Measurements from ENCODE around the gene SF3B5. TPM values are rescaled to one million over a fixed set of nuclear protein-coding genes. Genes with fewer than 3 reads are reported as not detected.

SF3B5 gene
- total RNA-seq, 2 experiments from 2014 or later, result 167 to 168 TPM

DNA sequence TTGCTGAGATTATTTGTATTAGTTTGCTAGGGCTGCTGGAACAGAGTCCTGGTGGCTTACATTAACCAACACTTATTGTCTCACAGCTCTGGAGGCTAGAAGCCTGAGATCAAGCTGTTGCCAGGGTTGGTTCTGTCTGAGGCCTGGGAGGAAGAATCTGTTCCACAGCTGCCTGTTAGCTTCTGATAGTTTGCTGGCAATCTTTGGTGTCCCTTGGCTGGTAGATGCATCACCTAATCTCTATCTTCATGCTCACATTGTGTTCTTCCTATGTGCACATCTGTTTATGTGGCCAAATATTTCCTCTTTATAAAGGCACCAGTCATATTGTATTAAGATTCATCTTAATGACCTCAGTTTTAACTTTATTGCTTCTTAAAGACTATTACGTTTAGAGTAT is 19.5 kb downstream of the SF3B5 start:
- ATAC-seq (no peak), DNase-seq (no peak)
- Mint-ChIP-seq H3K4me1 (ENCODE audit: low read depth) (peaks cover 2% of the 10 kb centered on the region), H3K9me3 (ENCODE audit: insufficient read depth) (no peaks in the 10 kb centered on the region), H3K36me3 (ENCODE audit: low read depth) (no peaks in the 10 kb centered on the region), H3K27me3 (ENCODE audit: low read depth) (peaks cover 13% of the 10 kb centered on the region), H3K4me3 (no peak overlapping the region), H3K27ac (no peak overlapping the region)
- CTCF ChIA-PET, result interaction anchor here (1.2 to 2.8 kb wide), 3 partner anchors 10 to 136 kb away, joined by 3 to 12 read pairs (median 6); no protein-coding TSS in a partner anchor
- POLR2A ChIA-PET, result interaction anchor here (1.8 kb wide), 1 partner anchor 12 kb away, joined by 6 read pairs; no protein-coding TSS in a partner anchor

DNA sequence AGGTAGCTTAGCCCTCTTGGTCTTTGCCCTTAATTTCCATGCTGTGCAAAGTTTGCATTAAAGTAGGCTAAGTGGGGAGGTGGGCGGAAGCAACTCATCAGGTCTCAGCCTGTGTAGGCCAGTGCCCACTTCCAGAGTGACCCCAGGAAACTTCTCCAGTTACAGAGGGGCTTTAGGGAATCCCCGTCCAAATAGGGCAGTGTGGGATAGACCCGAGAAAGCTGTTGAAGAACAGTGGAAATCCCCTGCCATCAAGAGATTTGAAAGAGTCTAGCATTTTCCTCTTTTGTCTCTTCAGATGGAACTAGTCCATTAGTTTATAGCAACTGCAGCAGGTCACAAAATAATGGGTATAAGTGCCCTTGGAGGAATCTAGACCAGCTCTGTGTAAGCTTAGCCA is 20.2 kb downstream of the SF3B5 start:
- Mint-ChIP-seq H3K27ac (no peak overlapping the region), H3K4me3 (no peak overlapping the region), H3K4me1 (ENCODE audit: low read depth) (peaks cover 2% of the 10 kb centered on the region), H3K27me3 (ENCODE audit: low read depth) (peaks cover 15% of the 10 kb centered on the region), H3K9me3 (ENCODE audit: insufficient read depth) (no peaks in the 10 kb centered on the region), H3K36me3 (ENCODE audit: low read depth) (no peaks in the 10 kb centered on the region)
- no peak for DNase-seq
- ChIA-PET POLR2A (interaction anchor here (1.0 to 1.8 kb wide), 2 partner anchors 12 to 20 kb away, joined by 3 to 6 read pairs; no protein-coding TSS in a partner anchor), CTCF (interaction anchor here (1.1 to 2.8 kb wide), 5 partner anchors 10 to 135 kb away, joined by 3 to 12 read pairs (median 5); no protein-coding TSS in a partner anchor)
- ATAC-seq, result no peak

GRCh38 chr6:144073024-144073423 is 22.3 kb downstream of the SF3B5 start:
- CTCF ChIA-PET, result interaction anchor here (2.0 to 2.8 kb wide), 2 partner anchors 8 to 60 kb away, joined by 5 to 12 read pairs; no protein-coding TSS in a partner anchor
- Mint-ChIP-seq H3K4me1 (ENCODE audit: low read depth) (peaks cover 5% of the 10 kb centered on the region), H3K9me3 (ENCODE audit: insufficient read depth) (no peaks in the 10 kb centered on the region), H3K36me3 (ENCODE audit: low read depth) (no peaks in the 10 kb centered on the region), H3K4me3 (no peak overlapping the region), H3K27ac (no peak overlapping the region), H3K27me3 (ENCODE audit: low read depth) (peaks cover 15% of the 10 kb centered on the region)
- ATAC-seq (no peak), DNase-seq (no peak)
- POLR2A ChIA-PET, result no interaction called here

- H3K4me3 Mint-ChIP-seq, result no peak overlapping the region
- H3K4me1 Mint-ChIP-seq (ENCODE audit: low read depth), result peaks cover 26% of the 10 kb centered on the region
- H3K9me3 Mint-ChIP-seq (ENCODE audit: insufficient read depth), result no peaks in the 10 kb centered on the region
- DNase-seq (no peak), ATAC-seq (no peak)
- ChIA-PET CTCF (interaction anchor here (1.6 kb wide), 1 partner anchor 127 kb away, joined by 4 read pairs; no protein-coding TSS in a partner anchor), POLR2A (interaction anchor here (1.4 kb wide), 1 partner anchor 14 kb away, joined by 4 read pairs; no protein-coding TSS in a partner anchor)
- H3K27me3 Mint-ChIP-seq (ENCODE audit: low read depth), result peaks cover 15% of the 10 kb centered on the region
- no peaks in the 10 kb centered on the region for H3K36me3 Mint-ChIP-seq (ENCODE audit: low read depth)
- H3K27ac Mint-ChIP-seq, result no peak overlapping the region
These were observed 25.9 kb downstream of the SF3B5 start for GRCh38 chr6:144069506-144069905.

- peaks cover 15% of the 10 kb centered on the region for H3K27me3 Mint-ChIP-seq (ENCODE audit: low read depth)
- no peak for ATAC-seq
- peaks cover 27% of the 10 kb centered on the region for H3K4me1 Mint-ChIP-seq (ENCODE audit: low read depth)
- no peaks in the 10 kb centered on the region for H3K9me3 Mint-ChIP-seq (ENCODE audit: insufficient read depth)
- no peaks in the 10 kb centered on the region for H3K36me3 Mint-ChIP-seq (ENCODE audit: low read depth)
- ChIA-PET CTCF (no interaction called here), POLR2A (no interaction called here)
- H3K27ac Mint-ChIP-seq, result no peak overlapping the region
- no peak for DNase-seq
- H3K4me3 Mint-ChIP-seq, result no peak overlapping the region
These were observed 26.6 kb downstream of the SF3B5 start for GRCh38 chr6:144068794-144069193.

DNA sequence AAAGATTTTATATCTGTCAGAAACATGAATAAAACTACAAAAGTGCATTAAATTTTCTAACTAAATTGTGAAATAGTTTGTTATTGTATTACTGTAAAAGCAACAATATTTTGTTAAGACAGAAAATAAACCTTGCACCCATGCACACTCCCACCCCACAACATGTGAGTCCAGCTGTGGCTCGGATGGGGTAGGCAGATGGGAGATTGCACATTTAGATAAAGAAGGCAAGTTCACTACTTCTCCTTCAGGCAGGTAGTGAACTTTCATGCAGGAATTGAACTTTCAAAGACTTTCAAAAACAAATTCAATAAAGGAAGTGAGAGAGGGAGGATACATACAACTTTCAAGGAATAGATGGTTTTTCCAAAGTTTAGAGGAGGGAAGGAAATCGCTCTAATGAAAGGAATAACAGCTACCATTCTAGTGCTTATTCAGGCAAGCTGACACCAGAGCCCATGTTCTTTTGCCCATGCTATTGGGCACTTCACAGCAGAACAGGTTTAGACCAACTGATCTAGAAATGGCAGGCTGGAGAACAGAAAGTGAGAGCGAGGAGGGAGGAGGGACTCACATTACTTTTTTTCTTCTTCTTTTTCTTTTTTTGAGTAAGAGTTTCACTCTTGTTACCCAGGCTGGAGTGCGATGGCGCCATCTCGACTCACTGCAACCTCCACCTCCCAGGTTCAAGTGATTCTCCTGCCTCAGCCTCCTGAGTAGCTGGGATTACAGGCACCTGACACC is 28.5 kb downstream of the SF3B5 start:
- Mint-ChIP-seq H3K9me3 (ENCODE audit: insufficient read depth) (no peaks in the 10 kb centered on the region), H3K27ac (no peak overlapping the region), H3K36me3 (ENCODE audit: low read depth) (no peaks in the 10 kb centered on the region), H3K27me3 (ENCODE audit: low read depth) (peaks cover 8% of the 10 kb centered on the region), H3K4me1 (ENCODE audit: low read depth) (peaks cover 42% of the 10 kb centered on the region), H3K4me3 (no peak overlapping the region)
- ATAC-seq, result no peak
- CTCF ChIA-PET, result interaction anchor here (1.0 to 3.3 kb wide), 4 partner anchors 8 to 127 kb away, joined by 3 to 12 read pairs (median 4); no protein-coding TSS in a partner anchor
- POLR2A ChIA-PET, result no interaction called here
- no peak for DNase-seq

DNA sequence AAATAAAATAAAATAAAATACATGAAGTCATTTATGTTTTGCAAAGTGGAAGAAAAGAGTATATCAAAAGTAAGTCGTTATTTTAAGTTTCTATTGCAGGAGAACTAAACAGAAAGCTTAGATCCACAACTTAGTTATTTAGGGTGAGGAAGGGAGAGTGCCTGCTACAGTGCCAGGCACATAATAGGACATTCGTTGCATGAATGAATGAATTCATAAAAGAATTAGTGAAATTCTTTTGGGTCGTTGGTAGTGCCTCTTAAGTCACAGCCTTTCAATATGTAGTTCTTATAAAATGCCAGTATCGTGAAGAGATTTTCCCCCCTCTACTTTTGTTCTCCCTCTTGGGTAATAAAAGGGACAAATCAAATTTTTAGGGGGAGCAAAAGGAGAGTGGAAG is 29.1 kb downstream of the SF3B5 start:
- POLR2A ChIA-PET, result interaction anchor here (4.0 kb wide), 1 partner anchor 11 kb away, joined by 74 read pairs; no protein-coding TSS in a partner anchor
- H3K27ac Mint-ChIP-seq, result no peak overlapping the region

GRCh38 chr6:144065213-144065660 is 30.1 kb downstream of the SF3B5 start:
- no peak for ATAC-seq
- H3K27ac Mint-ChIP-seq, result peak overlapping the region; percentile 90

More for the DNA sequence above, 29.1 kb downstream of the SF3B5 start:
- peaks cover 42% of the 10 kb centered on the region for H3K4me1 Mint-ChIP-seq (ENCODE audit: low read depth)
- no peak for DNase-seq
- peaks cover 2% of the 10 kb centered on the region for H3K27me3 Mint-ChIP-seq (ENCODE audit: low read depth)
- H3K4me3 Mint-ChIP-seq, result no peak overlapping the region
- no peaks in the 10 kb centered on the region for H3K9me3 Mint-ChIP-seq (ENCODE audit: insufficient read depth)
- CTCF ChIA-PET, result interaction anchor here (3.3 to 4.1 kb wide), 2 partner anchors 8 to 11 kb away, joined by 12 to 33 read pairs; no protein-coding TSS in a partner anchor
- ATAC-seq, result no peak
- no peaks in the 10 kb centered on the region for H3K36me3 Mint-ChIP-seq (ENCODE audit: low read depth)

GRCh38 chr6:144064402-144065212 is 30.8 kb downstream of the SF3B5 start:
- Mint-ChIP-seq H3K4me1 (ENCODE audit: low read depth) (peaks cover 47% of the 10 kb centered on the region), H3K27ac (peak overlapping the region; percentile 90)

More at GRCh38 chr6:144065213-144065660, 30.1 kb downstream of the SF3B5 start:
- ChIA-PET POLR2A (interaction anchor here (0.7 to 4.0 kb wide), 4 partner anchors 10 to 615 kb away, joined by 3 to 74 read pairs (median 20); partner anchors contain the start of genes ADAT2, PEX3 and SF3B5), CTCF (interaction anchor here (0.7 to 4.1 kb wide), 7 partner anchors 9 to 222 kb away, joined by 3 to 33 read pairs (median 8); no protein-coding TSS in a partner anchor)
- Mint-ChIP-seq H3K36me3 (ENCODE audit: low read depth) (no peaks in the 10 kb centered on the region), H3K4me3 (peak overlapping the region; percentile 88), H3K27me3 (ENCODE audit: low read depth) (peaks cover 3% of the 10 kb centered on the region), H3K4me1 (ENCODE audit: low read depth) (peaks cover 47% of the 10 kb centered on the region), H3K9me3 (ENCODE audit: insufficient read depth) (no peaks in the 10 kb centered on the region)
- no peak for DNase-seq

DNA sequence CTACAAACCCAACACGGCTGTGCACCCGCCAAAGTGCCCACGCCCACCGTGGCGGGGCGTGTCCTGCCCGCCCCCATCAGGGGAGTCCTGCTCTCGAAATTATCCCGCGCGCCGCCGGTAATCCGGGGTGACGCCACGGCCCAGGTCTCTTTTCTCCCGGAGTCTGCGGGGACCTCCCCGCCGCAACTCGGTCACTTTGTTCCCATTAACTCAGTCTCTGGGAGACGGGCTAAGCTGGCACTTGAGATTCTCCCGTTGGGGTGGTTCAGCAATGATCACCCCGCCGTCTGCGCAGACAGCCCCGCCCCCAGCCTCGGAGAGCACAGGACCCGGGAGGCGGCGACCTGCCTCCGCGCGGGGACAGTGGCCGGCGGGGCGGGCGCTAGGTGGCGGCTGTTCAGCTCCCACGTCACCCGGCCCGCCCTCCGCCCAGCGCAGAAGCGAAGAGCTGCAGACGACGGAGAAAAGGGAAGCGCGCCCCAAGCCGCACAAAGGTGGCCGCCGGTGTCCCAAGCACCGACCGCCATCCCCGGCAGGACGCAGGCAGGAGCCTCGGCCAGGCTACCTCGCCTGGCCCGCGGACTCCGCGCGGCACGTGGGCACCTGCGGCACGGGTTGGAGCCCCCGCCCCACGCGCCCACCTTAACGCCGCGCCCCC is 31.5 kb downstream of the SF3B5 start:
- DNase-seq, result peak; percentile 94
- Mint-ChIP-seq H3K4me3 (peak overlapping the region; percentile 88), H3K36me3 (ENCODE audit: low read depth) (no peaks in the 10 kb centered on the region), H3K9me3 (ENCODE audit: insufficient read depth) (no peaks in the 10 kb centered on the region), H3K27me3 (ENCODE audit: low read depth) (peaks cover 3% of the 10 kb centered on the region), H3K4me1 (ENCODE audit: low read depth) (peaks cover 46% of the 10 kb centered on the region), H3K27ac (peak overlapping the region; percentile 94)
- peak; percentile 96 for ATAC-seq
- POLR2A ChIA-PET, result interaction anchor here (0.5 to 4.0 kb wide), 15 partner anchors 9 to 220 kb away, joined by 3 to 74 read pairs (median 3); partner anchors contain the start of gene SF3B5
- CTCF ChIA-PET, result interaction anchor here (0.6 to 4.1 kb wide), 9 partner anchors 9 to 217 kb away, joined by 3 to 33 read pairs (median 8); partner anchors contain the start of gene SF3B5

More at GRCh38 chr6:144064402-144065212, 30.8 kb downstream of the SF3B5 start:
- no peaks in the 10 kb centered on the region for H3K36me3 Mint-ChIP-seq (ENCODE audit: low read depth)
- CTCF ChIA-PET, result interaction anchor here (0.6 to 4.1 kb wide), 12 partner anchors 10 to 222 kb away, joined by 3 to 33 read pairs (median 5); partner anchors contain the start of gene SF3B5
- H3K9me3 Mint-ChIP-seq (ENCODE audit: insufficient read depth), result no peaks in the 10 kb centered on the region
- H3K27me3 Mint-ChIP-seq (ENCODE audit: low read depth), result peaks cover 3% of the 10 kb centered on the region
- peak overlapping the region; percentile 88 for H3K4me3 Mint-ChIP-seq
- ATAC-seq, result peak; percentile 21
- peak; percentile 62 for DNase-seq
- POLR2A ChIA-PET, result interaction anchor here (0.6 to 4.0 kb wide), 14 partner anchors 9 to 614 kb away, joined by 3 to 74 read pairs (median 4); partner anchors contain the start of genes ADAT2, PEX3 and SF3B5

Data from activated CD8-positive, alpha-beta T cell treated with anti-CD3 and anti-CD28 coated beads, Interleukin-2, amount 10 ng/mL, durations not matched to agents 7 days and 5 days (primary cell).